Right lobe of liver (tissue), 4 donors: ENCODE data around the gene ATP2A1.

ENCODE experiments used
- CTCF ChIP-seq, 4 donors: fragments of 200-600 bp in 3 of 4; fragments of 450-650 bp in 1 of 4; IDR thresholded peaks; one replicate each; pipeline versions ENCODE4 v1.5.1 to v1.8.0; 2016 to 2022; ENCODE audit warnings: antibody characterized with exemption in 4 of 4, mild to moderate bottlenecking in 2 of 4
- POLR2A ChIP-seq: fragments of 450-650 bp; IDR thresholded peaks from one replicate; pipeline ENCODE4 v1.6.1; 2017; ENCODE audit warnings: antibody characterized with exemption, mild to moderate bottlenecking
- donor health status: DM: no; HTN: no; CAD: no.
- donor health status: DM: no; HTN: no; CAD: no.
- donor health status: DM: no; HTN: yes; CAD: no.

GRCh38 chr16:28917095-28917494 lies 38.8 kb downstream of the ATP2A1 start:
- no peak for TF ChIP-seq POLR2A
- no peak for TF ChIP-seq CTCF (IDR thresholded peaks at IDR 0.05)
